Kidney capillary endothelial cell (primary cell): Measurements from ENCODE around the gene PINK1.
A peak's percentile ranks its signal among the peaks of the same experiment; 100 is the strongest.
"Not testable (repeated sequence)": the region's sequence is repeated elsewhere in the genome, so short reads cannot be mapped to it uniquely, and the experiment has no call there.

Experiments
- DNase-seq: peaks from one replicate; pipeline ENCODE4 v3.0.0-alpha.2; 2018; ENCODE audit warnings: low spot score

PINK1 gene

GRCh38 chr1:20645414-20645813 is 12.2 kb downstream of the PINK1 start:
- DNase-seq, result no peak

GRCh38 chr1:20648438-20648837 is 15.2 kb downstream of the PINK1 start:
- DNase-seq, result no peak

- DNase-seq, result no peak
Observed at GRCh38 chr1:20648946-20649345, 15.7 kb downstream of the PINK1 start.

- no peak for DNase-seq
Observed at GRCh38 chr1:20652300-20652699, 19.0 kb downstream of the PINK1 start.

GRCh38 chr1:20654104-20654690 is 20.9 kb downstream of the PINK1 start:
- DNase-seq, result no peak

- DNase-seq, result no peak
Observed at GRCh38 chr1:20657024-20657423, 23.8 kb downstream of the PINK1 start.

GRCh38 chr1:20658166-20658915 is 25.1 kb downstream of the PINK1 start:
- no peak for DNase-seq

GRCh38 chr1:20660363-20660762 is 27.1 kb downstream of the PINK1 start:
- no peak for DNase-seq

- peak; percentile 21 for DNase-seq
Observed at GRCh38 chr1:20660847-20661206, 27.6 kb downstream of the PINK1 start.

GRCh38 chr1:20661207-20662109 is 28.2 kb downstream of the PINK1 start, which contains the start of gene DDOST:
DDOST (minus strand) TSS chr1:20661369; CDS start chr1:20661350, 19 bp downstream.
- DNase-seq, result peak; percentile 97

GRCh38 chr1:20662110-20662475 is 28.8 kb downstream of the PINK1 start:
- DNase-seq, result no peak

- DNase-seq, result no peak
Observed at GRCh38 chr1:20663365-20663764, 30.1 kb downstream of the PINK1 start.

GRCh38 chr1:20663969-20664715 is 30.9 kb downstream of the PINK1 start:
- DNase-seq, result no peak

- DNase-seq, result peak; percentile 16
Observed at GRCh38 chr1:20665726-20666125, 32.5 kb downstream of the PINK1 start.

- no peak for DNase-seq
Observed at GRCh38 chr1:20666146-20666545, 32.9 kb downstream of the PINK1 start.

- DNase-seq, result peak; percentile 21
Observed at GRCh38 chr1:20666804-20667203, 33.5 kb downstream of the PINK1 start.

- no peak for DNase-seq
Observed at GRCh38 chr1:20668581-20668980, 35.3 kb downstream of the PINK1 start.

GRCh38 chr1:20670936-20671335 is 37.7 kb downstream of the PINK1 start:
- no peak for DNase-seq

- no peak for DNase-seq
Observed at GRCh38 chr1:20672265-20672632, 39.0 kb downstream of the PINK1 start.

GRCh38 chr1:20673626-20674025 is 40.4 kb downstream of the PINK1 start:
- DNase-seq, result not testable (repeated sequence)

GRCh38 chr1:20678599-20678998 is 45.3 kb downstream of the PINK1 start:
- DNase-seq, result no peak

GRCh38 chr1:20680269-20680668 is 47.0 kb downstream of the PINK1 start:
- no peak for DNase-seq
